SIG-M5 (cell line): Measurements from ENCODE around the gene OMP.
"Not testable (repeated sequence)": the region's sequence is repeated elsewhere in the genome, so short reads cannot be mapped to it uniquely, and the experiment has no call there.

Experiments
- DNase-seq: peaks from one replicate; lab custom pipeline; 2025; lab: John Stamatoyannopoulos, UW

The OMP gene, protein sequence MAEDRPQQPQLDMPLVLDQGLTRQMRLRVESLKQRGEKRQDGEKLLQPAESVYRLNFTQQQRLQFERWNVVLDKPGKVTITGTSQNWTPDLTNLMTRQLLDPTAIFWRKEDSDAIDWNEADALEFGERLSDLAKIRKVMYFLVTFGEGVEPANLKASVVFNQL

DNA sequence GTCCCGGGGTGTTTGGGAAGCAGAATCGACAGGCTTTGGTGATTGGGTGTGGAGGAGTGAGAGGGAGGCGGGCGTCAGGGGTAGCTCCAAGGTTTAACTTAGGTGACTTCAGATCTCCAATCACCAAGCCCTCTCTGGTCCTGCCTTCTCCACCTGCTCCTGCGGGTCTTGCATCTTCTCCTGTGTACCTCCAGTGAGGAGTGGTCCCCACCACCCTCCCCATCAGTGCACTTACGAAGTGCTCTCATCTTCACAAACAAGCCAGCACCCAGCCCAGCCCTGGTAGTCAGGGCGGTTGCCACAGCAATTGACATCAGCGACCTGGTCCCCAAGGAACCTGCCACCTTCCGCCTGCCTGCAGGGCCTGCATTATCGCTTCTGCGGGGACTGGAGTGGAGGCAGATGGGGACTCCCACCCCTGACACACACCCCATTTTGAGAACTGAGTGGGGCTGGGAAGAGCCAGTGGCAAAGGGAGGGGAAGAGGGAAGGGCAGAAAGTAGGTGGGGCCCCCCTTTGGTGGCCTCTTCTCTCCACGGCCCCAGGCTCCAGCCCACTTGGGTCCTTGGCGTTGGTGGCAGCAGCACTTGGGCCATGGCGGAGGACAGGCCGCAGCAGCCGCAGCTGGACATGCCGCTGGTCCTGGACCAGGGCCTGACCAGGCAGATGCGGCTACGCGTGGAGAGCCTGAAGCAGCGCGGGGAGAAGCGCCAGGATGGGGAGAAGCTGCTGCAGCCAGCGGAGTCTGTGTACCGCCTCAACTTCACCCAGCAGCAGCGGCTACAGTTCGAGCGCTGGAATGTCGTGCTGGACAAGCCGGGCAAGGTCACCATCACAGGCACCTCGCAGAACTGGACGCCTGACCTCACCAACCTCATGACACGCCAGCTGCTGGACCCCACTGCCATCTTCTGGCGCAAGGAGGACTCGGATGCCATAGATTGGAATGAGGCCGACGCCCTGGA is at the start of gene OMP:
OMP (plus strand) TSS at position 595 of the 965 bp plus-strand sequence; CDS start at position 595, 0 bp downstream.
- DNase-seq: no peak

DNA sequence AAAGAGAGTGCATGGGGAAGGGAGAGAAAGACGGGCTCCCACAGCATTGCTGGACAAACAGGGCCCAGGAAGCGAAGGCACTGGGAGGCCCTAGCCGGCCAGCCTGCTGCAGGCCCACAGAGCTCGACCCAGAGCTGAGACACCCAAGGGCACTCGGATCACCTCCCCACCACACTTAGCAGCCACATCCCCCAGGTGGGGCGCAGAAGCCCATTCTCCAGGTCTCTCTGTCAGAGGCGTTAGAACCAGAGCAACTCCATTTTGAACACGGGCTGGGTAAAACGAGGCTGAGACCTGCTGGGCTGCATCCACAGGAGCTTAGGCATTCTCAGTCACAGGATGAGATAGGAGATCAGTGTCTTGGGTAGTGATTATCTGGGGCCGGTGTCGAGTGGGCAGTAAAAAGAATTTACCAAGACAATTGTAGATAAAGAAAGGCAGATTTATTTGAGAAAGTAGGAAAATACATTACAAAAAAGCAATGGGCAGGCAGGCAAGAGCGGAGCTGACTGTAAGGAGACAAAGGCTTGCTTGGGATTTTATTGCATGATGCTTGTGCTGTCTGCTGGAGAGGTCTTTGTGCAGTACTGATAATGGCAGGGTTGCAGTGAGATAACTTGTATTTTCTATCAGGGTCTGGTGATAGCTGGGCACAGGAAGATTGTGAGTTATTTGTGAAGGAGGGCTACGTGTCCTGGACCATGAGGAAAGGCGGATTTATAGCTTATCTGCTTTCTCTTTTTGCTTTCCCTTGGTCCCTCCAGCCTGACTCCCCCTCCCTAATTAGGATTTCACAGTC is 49.2 kb upstream of the OMP start:
- no peak for DNase-seq

DNA sequence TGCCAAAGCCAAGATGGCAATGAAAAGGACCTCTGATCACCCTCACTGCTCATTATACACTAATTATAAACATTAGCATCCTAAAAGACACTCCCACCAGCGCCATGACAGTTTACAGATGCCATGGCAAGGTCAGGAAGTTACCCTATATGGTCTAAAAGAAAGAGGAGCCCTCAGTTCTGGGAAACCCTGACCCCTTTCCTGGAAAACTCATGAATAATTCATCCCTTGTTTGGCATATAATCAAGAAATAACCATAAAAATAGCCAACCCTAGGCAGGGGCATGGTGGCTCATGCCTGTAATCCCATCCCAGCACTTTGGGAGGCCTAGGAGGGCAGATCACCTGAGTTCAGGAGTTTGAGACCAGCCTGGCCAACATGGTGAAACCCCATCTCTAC is 48.6 kb upstream of the OMP start:
- DNase-seq: no peak

GRCh38 chr11:77055101-77055561 is 47.5 kb upstream of the OMP start:
- DNase-seq: no peak

GRCh38 chr11:77055913-77056312 is 46.7 kb upstream of the OMP start:
- DNase-seq: no peak

- DNase-seq: no peak
Measured at GRCh38 chr11:77056814-77057402, 45.7 kb upstream of the OMP start.

GRCh38 chr11:77057938-77058474 is 44.6 kb upstream of the OMP start:
- no peak for DNase-seq

GRCh38 chr11:77058900-77059299 is 43.7 kb upstream of the OMP start:
- no peak for DNase-seq

DNA sequence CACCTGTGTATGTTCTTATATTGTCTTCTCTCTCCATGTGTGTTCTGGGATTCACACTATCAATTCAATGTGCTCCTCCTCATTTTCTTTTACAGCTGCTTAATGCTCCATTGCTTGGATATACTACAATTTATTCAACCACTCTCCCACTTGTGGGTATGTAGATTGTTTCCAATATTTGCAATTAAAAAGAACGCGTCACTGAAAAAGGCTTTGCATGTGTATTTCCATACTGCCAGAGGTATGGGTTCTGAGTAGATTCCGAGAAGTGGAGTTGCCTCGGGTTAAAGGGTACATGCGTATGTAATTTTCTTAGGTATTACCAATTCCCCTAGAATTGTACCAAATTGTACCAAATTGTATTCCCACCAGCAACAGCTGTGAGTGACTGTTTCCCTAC is 42.8 kb upstream of the OMP start:
- DNase-seq: no peak

- no peak for DNase-seq
Measured at GRCh38 chr11:77060234-77060633, 42.4 kb upstream of the OMP start.

- not testable (repeated sequence) for DNase-seq
Measured at GRCh38 chr11:77061258-77061657, 41.4 kb upstream of the OMP start.

- DNase-seq: no peak
Measured at GRCh38 chr11:77062924-77063323, 39.7 kb upstream of the OMP start.

DNA sequence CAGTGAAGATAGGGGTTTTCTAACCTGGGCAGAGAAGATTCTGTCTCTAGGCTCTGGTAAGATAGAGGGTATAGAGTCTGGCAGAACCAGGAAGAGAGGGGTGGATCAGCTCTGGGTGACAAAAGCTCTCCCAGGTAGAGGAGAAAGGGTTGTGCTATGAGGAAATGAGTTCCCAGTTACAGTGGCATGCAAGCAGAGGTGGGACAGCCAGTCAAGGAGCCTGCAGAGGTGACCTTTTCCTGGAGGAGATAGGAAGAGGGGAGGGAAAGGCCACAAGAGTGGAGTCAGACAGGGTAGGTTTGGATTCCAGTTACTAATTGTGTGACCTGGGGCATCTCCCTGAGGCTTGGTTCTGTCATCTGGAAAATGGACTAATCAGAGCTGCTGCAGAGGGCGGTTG is 39.2 kb upstream of the OMP start:
- no peak for DNase-seq

- no peak for DNase-seq
Measured at GRCh38 chr11:77063861-77064260, 38.8 kb upstream of the OMP start.

DNA sequence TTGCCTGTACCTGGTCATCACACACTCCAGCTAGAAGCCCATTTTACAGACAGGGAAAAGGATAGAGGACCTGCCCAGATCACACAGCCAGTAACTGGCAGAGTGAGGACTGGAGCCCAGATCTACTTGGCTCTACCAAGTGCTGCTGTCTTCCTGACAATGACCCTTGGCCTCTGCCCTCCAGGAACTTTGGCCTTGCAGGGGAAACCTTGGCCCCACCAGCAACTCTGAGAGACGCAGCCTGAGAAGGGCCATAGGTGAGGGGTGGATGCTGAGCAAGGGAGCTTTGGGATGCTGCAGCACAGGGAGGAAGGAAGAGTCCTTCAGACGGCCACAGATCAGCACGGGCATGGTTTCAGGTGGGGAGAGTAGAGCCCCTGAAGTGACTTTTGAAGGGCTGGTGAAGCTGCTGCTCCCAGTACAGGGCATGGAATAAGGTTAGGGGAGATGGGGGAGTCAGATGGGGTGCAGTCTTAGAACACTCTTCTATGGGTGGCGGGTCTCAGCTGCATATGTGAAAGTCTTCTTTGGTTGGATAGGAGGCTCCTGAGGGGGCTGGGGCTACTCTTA is 37.9 kb upstream of the OMP start:
- no peak for DNase-seq

GRCh38 chr11:77065878-77066228 is 36.8 kb upstream of the OMP start:
- no peak for DNase-seq

DNA sequence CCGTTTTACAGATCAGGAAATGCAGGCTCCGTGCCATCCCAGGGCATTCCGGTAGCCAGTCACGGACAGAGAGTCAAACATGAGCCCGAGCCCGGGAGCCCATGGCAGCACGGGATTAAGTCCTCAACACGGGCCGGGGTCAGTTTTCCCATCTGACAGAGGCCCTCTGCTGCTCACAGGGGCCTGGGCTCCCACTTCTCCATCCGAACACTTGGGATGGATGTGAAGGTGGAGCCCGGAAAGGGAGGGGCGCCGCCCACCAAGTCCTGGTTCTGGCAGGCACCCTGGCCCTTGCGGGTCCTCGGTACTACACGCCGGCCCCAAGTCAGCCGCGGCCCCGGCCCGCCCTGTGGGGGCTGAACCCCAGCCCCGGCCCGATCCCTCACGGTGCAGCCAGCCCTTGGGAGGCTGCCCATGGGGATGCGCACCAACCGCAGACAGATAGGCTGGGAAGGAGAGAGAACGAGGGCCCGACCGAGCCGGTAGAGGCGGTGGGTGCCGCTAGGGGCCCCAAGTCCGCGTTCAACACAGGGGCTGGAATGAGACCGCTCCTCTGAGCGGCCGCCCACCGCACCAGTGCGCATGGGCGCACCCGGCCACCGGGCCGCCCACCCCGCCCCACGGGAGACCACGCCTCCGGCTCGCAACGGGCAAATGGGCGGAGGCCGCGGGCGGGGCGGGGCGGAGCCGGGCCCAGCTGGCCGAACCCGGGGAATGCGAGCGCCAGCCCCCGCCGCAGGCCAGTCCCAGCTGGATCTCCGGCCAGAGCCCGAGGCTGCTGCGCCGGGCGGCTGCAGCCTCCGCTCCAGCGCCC is 36.2 kb upstream of the OMP start, which contains the start of gene CAPN5:
CAPN5 (plus strand) TSS at position 743 of the 814 bp plus-strand sequence. CDS start 17,916 bp downstream, outside the sequence.
- DNase-seq: no peak

- no peak for DNase-seq
Measured at GRCh38 chr11:77067861-77068443, 34.7 kb upstream of the OMP start.

DNA sequence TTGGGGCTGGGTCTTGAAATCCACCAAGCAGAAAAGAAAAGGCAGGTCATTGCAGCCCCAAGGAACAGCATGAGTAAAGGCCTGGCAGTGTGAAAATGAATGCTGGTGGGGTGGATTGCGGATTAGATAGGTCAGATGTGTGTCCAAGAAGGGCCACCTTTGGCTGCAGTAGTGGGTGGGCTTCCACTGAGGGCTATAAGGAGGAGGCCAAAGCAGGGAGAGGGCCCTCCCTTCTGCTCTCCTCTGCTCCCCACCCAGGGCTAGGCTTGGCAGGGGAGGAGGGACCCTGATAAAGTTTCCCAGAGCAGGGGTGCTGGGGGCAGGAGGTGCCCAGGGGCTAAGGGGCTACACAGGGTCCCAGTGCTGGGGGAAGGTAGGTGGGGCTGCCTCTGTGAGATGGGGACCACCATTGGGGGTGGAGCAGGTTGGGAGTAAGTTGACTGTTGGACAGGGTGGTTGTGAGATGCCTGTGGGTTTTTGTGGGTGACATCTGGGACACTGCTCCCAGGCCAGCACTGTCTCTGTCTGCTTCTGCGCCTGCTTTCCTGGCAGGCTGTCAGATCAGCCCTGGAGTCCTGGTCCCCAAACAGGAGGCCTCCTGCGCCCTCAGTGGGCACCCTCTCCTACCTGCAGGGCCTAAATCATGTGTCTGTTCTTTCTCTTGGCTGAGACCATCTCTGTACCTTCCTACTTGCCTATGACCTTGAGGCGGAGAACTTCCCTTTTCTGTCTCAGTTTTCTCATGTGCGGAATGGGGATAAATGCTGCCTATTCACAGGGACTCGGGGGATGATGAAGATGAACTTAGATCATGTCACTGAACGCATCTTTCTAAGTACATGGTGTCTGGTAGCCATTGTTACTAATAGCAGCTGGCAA is 33.9 kb upstream of the OMP start:
- no peak for DNase-seq
